Neutrophil (primary cell): ENCODE results near the gene GNG7.
A peak's percentile ranks its signal among the peaks of the same experiment; 100 is the strongest.
"Not testable (repeated sequence)": the region's sequence is repeated elsewhere in the genome, so short reads cannot be mapped to it uniquely, and the experiment has no call there.

ENCODE experiments used
- H3K27ac ChIP-seq: fragments of 200-600 bp; sonication (generic); 2 replicates; pipeline ENCODE4 v1.5.1; 2016; ENCODE audit warnings: mild to moderate bottlenecking, moderate library complexity
- H3K27me3 ChIP-seq: fragments of 200-600 bp; sonication (generic); 2 replicates; pipeline ENCODE4 v1.6.0; 2016; ENCODE audit warnings: mild to moderate bottlenecking
- H3K36me3 ChIP-seq: fragments of 200-600 bp; sonication (generic); 2 replicates; pipeline ENCODE4 v1.5.1; 2017
- H3K4me1 ChIP-seq, 2 experiments: fragments of 200-600 bp in 1 of 2; sonication (generic) in 1 of 2; 1 replicate in 1 of 2; 2 replicates in 1 of 2; pipeline versions ENCODE4 v1.5.1 to v1.6.1; 2013 to 2016; ENCODE audit warnings: low read depth in 1 of 2, low read length in 1 of 2, mild to moderate bottlenecking in 1 of 2, moderate library complexity in 1 of 2; ENCODE audit not compliant: control insufficient read depth in 1 of 2, insufficient read depth in 1 of 2
- H3K4me3 ChIP-seq, 2 experiments: fragments of 200-600 bp in 1 of 2; sonication (generic) in 1 of 2; 1 replicate in 1 of 2; 2 replicates in 1 of 2; pipeline ENCODE4 v1.5.1; 2013 to 2016; ENCODE audit warnings: low read depth in 1 of 2, low read length in 1 of 2, mild to moderate bottlenecking in 1 of 2, moderate library complexity in 1 of 2
- H3K9me3 ChIP-seq: fragments of 200-600 bp; sonication (generic); 2 replicates; pipeline ENCODE4 v1.5.1; 2016
- CTCF ChIP-seq: fragments of 200-600 bp; sonication (generic); IDR thresholded peaks from 2 replicates; pipeline ENCODE4 v1.5.1; 2016; ENCODE audit warnings: antibody characterized with exemption

The GNG7 gene

GRCh38 chr19:2569596-2570465, 132.7 kb downstream of the GNG7 start:
- Histone ChIP-seq H3K27ac (no peak overlapping the region), H3K4me1 (peaks cover 6 to 19% of the 10 kb centered on the region in 2 experiments), H3K27me3 (no peaks in the 10 kb centered on the region), H3K36me3 (no peaks in the 10 kb centered on the region), H3K9me3 (no peaks in the 10 kb centered on the region), H3K4me3 (no peak overlapping the region)
- no peak for TF ChIP-seq CTCF

- no peak overlapping the region for H3K4me3 ChIP-seq
- no peaks in the 10 kb centered on the region for H3K27me3 ChIP-seq
- H3K27ac ChIP-seq, result no peak overlapping the region
- no peaks in the 10 kb centered on the region for H3K9me3 ChIP-seq
- TF ChIP-seq CTCF, result no peak
- peaks cover 6 to 19% of the 10 kb centered on the region in 2 experiments for H3K4me1 ChIP-seq
- no peaks in the 10 kb centered on the region for H3K36me3 ChIP-seq
These were observed 134.5 kb downstream of the GNG7 start for GRCh38 chr19:2567996-2568395.

GRCh38 chr19:2567580-2567979, 134.9 kb downstream of the GNG7 start:
- no peak overlapping the region for H3K4me3 ChIP-seq
- no peak overlapping the region for H3K27ac ChIP-seq
- TF ChIP-seq CTCF, result no peak

GRCh38 chr19:2563546-2563945, 138.9 kb downstream of the GNG7 start:
- peaks cover 8 to 23% of the 10 kb centered on the region in 2 experiments for H3K4me1 ChIP-seq
- not testable (repeated sequence) for H3K27ac ChIP-seq, H3K9me3 ChIP-seq, H3K4me3 ChIP-seq, H3K27me3 ChIP-seq
- peaks cover 10% of the 10 kb centered on the region for H3K36me3 ChIP-seq

More at GRCh38 chr19:2567580-2567979, 134.9 kb downstream of the GNG7 start:
- H3K9me3 ChIP-seq, result no peaks in the 10 kb centered on the region
- H3K36me3 ChIP-seq, result no peaks in the 10 kb centered on the region
- peaks cover 6 to 19% of the 10 kb centered on the region in 2 experiments for H3K4me1 ChIP-seq
- no peaks in the 10 kb centered on the region for H3K27me3 ChIP-seq

- Histone ChIP-seq H3K4me3 (peak overlapping the region in 1 of 2 experiments; percentile 25), H3K9me3 (no peaks in the 10 kb centered on the region), H3K4me1 (peaks cover 2 to 11% of the 10 kb centered on the region in 2 experiments), H3K27ac (no peak overlapping the region), H3K36me3 (peaks cover 10% of the 10 kb centered on the region), H3K27me3 (peaks cover 9% of the 10 kb centered on the region)
- TF ChIP-seq CTCF, result no peak
These were observed 140.6 kb downstream of the GNG7 start for GRCh38 chr19:2561895-2562294.

GRCh38 chr19:2561221-2561620, 141.3 kb downstream of the GNG7 start:
- no peak overlapping the region for H3K4me3 ChIP-seq
- no peaks in the 10 kb centered on the region for H3K9me3 ChIP-seq
- no peak for TF ChIP-seq CTCF
- H3K27me3 ChIP-seq, result peaks cover 9% of the 10 kb centered on the region
- peaks cover 2 to 7% of the 10 kb centered on the region in 2 experiments for H3K4me1 ChIP-seq
- H3K36me3 ChIP-seq, result peaks cover 10% of the 10 kb centered on the region
- H3K27ac ChIP-seq, result no peak overlapping the region
